WERI-Rb-1 (cell line): Measurements from ENCODE around the gene RREB1.

Experiments used
- DNase-seq: peaks from one replicate; pipeline ENCODE4 v3.0.0-alpha.2; 2020
- H3K27ac ChIP-seq: fragments of 250-450 bp; sonication (Bioruptor Pico); 2 replicates; pipeline ENCODE4 v1.5.1; 2020; ENCODE audit warnings: mild to moderate bottlenecking, moderate library complexity
- H3K27me3 ChIP-seq: fragments of 250-450 bp; sonication (Bioruptor Pico); 2 replicates; pipeline ENCODE4 v1.5.1; 2021; ENCODE audit warnings: mild to moderate bottlenecking, low read depth, moderate library complexity; ENCODE audit not compliant: insufficient read depth, severe bottlenecking
- H3K36me3 ChIP-seq: fragments of 250-450 bp; sonication (Bioruptor Pico); 2 replicates; pipeline ENCODE4 v1.5.1; 2020; ENCODE audit warnings: mild to moderate bottlenecking, moderate library complexity
- H3K4me3 ChIP-seq: 2 replicates; pipeline ENCODE4 v1.5.1; 2011; ENCODE audit warnings: low read depth, mild to moderate bottlenecking, control low read depth, low read length
- H3K9me3 ChIP-seq: fragments of 250-450 bp; sonication (Bioruptor Pico); 2 replicates; pipeline ENCODE4 v1.5.1; 2021; ENCODE audit warnings: mild to moderate bottlenecking, moderate library complexity; ENCODE audit not compliant: severe bottlenecking
- CTCF ChIP-seq: IDR thresholded peaks from 2 replicates; pipeline ENCODE4 v1.5.1; 2011; ENCODE audit warnings: low read depth, mild to moderate bottlenecking, control low read depth, inconsistent platforms, low read length

RREB1 gene

GRCh38 chr6:7129360-7129759 lies 21.6 kb downstream of the RREB1 start:
- TF ChIP-seq CTCF: no peak
- DNase-seq: peak; percentile 3
- H3K27me3 ChIP-seq: no peaks in the 10 kb centered on the region
- H3K4me3 ChIP-seq: no peak overlapping the region
- H3K27ac ChIP-seq: no peak overlapping the region
- no peaks in the 10 kb centered on the region for H3K9me3 ChIP-seq
- peaks cover 18% of the 10 kb centered on the region for H3K36me3 ChIP-seq

DNA sequence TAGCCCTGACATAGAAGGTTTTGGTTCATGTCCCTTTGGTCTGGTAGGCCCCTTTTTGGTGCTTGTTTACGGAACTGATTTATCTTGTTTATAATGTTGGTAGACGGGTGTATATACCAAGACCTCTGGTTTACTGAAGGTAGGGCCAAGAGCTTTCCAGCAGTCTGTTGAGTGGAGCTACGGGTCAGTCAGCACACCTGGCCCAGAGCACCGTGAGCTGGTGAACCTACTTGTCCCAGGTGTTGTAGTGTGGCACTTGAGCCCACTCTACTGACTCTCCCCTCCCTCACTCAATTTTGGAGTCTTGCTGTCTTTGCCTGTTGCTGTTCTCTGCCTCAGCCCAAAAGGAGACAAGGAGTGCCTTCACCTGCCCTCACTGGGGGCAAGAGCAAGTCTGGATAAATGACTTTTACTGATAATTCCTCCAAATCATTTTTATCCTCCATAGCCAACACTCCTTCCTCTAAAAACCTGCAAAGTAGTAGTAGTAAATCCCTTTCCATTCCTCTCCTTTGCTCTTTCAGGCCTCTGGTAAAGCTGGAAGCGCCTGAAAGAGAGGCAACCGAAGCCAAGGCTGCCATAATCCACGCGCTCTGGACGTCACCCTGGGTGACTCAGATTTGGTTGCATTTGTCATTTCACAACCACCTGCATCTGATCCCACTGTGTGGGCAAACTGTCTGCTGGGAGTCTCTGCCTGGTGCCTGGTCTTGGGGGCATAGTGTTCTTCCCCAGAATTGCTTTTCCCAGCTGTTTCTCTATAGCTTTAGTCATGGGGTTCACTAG lies 22.2 kb downstream of the RREB1 start:
- no peak for TF ChIP-seq CTCF
- Histone ChIP-seq H3K27ac (no peak overlapping the region), H3K27me3 (no peaks in the 10 kb centered on the region), H3K4me3 (no peak overlapping the region), H3K36me3 (peaks cover 18% of the 10 kb centered on the region), H3K9me3 (no peaks in the 10 kb centered on the region)
- DNase-seq: peak; percentile 9

DNA sequence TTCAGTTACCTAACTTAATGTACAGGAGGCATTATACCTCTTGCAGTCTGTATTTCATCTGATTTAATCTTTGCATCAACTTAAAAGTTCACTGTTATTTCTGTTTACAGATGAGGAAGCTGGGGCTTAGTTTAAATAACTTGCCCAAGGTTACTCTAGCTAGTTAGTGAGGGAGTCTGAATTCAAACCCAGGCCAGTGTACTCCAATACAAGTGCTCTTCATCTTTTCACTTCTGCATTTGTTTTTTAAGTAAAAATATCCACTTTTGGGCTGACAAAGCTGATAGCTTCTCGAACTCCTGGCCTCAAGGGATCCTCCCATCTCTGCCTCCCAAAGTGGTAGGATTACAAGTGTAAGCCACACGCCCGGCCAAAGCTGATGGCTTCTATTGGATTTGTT lies 23.6 kb downstream of the RREB1 start:
- Histone ChIP-seq H3K27ac (no peak overlapping the region), H3K27me3 (no peaks in the 10 kb centered on the region), H3K9me3 (no peaks in the 10 kb centered on the region), H3K36me3 (peaks cover 9% of the 10 kb centered on the region), H3K4me3 (no peak overlapping the region)
- DNase-seq: peak; percentile 21
- TF ChIP-seq CTCF: no peak

- H3K27ac ChIP-seq: no peak overlapping the region
- peaks cover 3% of the 10 kb centered on the region; the same call in 1 of the 2 replicates for H3K36me3 ChIP-seq
- no peaks in the 10 kb centered on the region for H3K9me3 ChIP-seq
- H3K4me3 ChIP-seq: no peak overlapping the region
- DNase-seq: no peak
- H3K27me3 ChIP-seq: no peaks in the 10 kb centered on the region
- TF ChIP-seq CTCF: no peak
These were observed 24.8 kb downstream of the RREB1 start for GRCh38 chr6:7132398-7133035.

- no peak for TF ChIP-seq CTCF
- no peak overlapping the region for H3K27ac ChIP-seq
- no peak overlapping the region for H3K4me3 ChIP-seq
- H3K36me3 ChIP-seq: peaks cover 3% of the 10 kb centered on the region; the same call in 1 of the 2 replicates
- no peaks in the 10 kb centered on the region for H3K27me3 ChIP-seq
- DNase-seq: peak; percentile 10
- no peaks in the 10 kb centered on the region for H3K9me3 ChIP-seq
These were observed 27.4 kb downstream of the RREB1 start for GRCh38 chr6:7134999-7135745.
